ENCODE measurements around the gene TIMP2. TPM values are rescaled to one million over a fixed set of nuclear protein-coding genes. Genes with fewer than 3 reads are reported as not detected.

TIMP2 gene
- total RNA-seq, 2 experiments from 2014 or later, result 6.2 to 7.0 TPM

- Histone ChIP-seq H3K27me3 (ENCODE audit: control insufficient read depth in 1 of 2, insufficient read depth in 2 of 2, low read length in 2 of 2) (no peaks in the 10 kb centered on the region), H3K27ac (ENCODE audit: low read depth in 1 of 2, low read length in 2 of 2) (no peak overlapping the region), H3K4me3 (ENCODE audit: low read length) (no peak overlapping the region), H3K36me3 (ENCODE audit: insufficient read depth, low read length) (peaks cover 98% of the 10 kb centered on the region), H3K9me3 (ENCODE audit: control insufficient read depth in 1 of 2, insufficient read depth in 1 of 2, low read length in 2 of 2) (no peaks in the 10 kb centered on the region), H3K4me1 (ENCODE audit: insufficient read depth, low read length) (peaks cover 18% of the 10 kb centered on the region)
- peak overlapping the region; percentile 51 for H3K4me3 Mint-ChIP-seq
- intact Hi-C loops (cut with DNase I, micrococcal nuclease), result no loop called here
- peaks cover 67% of the 10 kb centered on the region for H3K4me1 Mint-ChIP-seq (ENCODE audit: low read depth)
- peak overlapping the region; percentile 91 for H3K27ac Mint-ChIP-seq
- no peaks in the 10 kb centered on the region for H3K9me3 Mint-ChIP-seq
- no peak for TF ChIP-seq CTCF (IDR thresholded peaks at IDR 0.05)
- ATAC-seq (ENCODE audit: poor library complexity) (no peak), DNase-seq (no peak)
- H3K27me3 Mint-ChIP-seq, result no peaks in the 10 kb centered on the region
- ChIA-PET POLR2A (no interaction called here), CTCF (no interaction called here)
- H3K36me3 Mint-ChIP-seq (ENCODE audit: low read depth), result peaks cover 99% of the 10 kb centered on the region
These were observed 98.8 kb downstream of the TIMP2 start for GRCh38 chr17:78826421-78826820.

- ChIA-PET CTCF (no interaction called here), POLR2A (no interaction called here)
- Mint-ChIP-seq H3K4me1 (ENCODE audit: low read depth) (peaks cover 71% of the 10 kb centered on the region), H3K36me3 (ENCODE audit: low read depth) (peaks cover 100% of the 10 kb centered on the region), H3K27me3 (no peaks in the 10 kb centered on the region), H3K4me3 (peak overlapping the region; percentile 16), H3K9me3 (no peaks in the 10 kb centered on the region), H3K27ac (peak overlapping the region; percentile 91)
- no peak for TF ChIP-seq CTCF (IDR thresholded peaks at IDR 0.05)
- DNase-seq (no peak), ATAC-seq (ENCODE audit: poor library complexity) (no peak)
- no peak overlapping the region for H3K4me3 ChIP-seq (ENCODE audit: low read length)
- H3K27ac ChIP-seq (ENCODE audit: low read depth in 1 of 2, low read length in 2 of 2), result no peak overlapping the region
- peaks cover 96% of the 10 kb centered on the region for H3K36me3 ChIP-seq (ENCODE audit: insufficient read depth, low read length)
- intact Hi-C loops (cut with DNase I, micrococcal nuclease), result no loop called here
- H3K27me3 ChIP-seq (ENCODE audit: control insufficient read depth in 1 of 2, insufficient read depth in 2 of 2, low read length in 2 of 2), result no peaks in the 10 kb centered on the region
- peaks cover 23% of the 10 kb centered on the region for H3K4me1 ChIP-seq (ENCODE audit: insufficient read depth, low read length)
- H3K9me3 ChIP-seq (ENCODE audit: control insufficient read depth in 1 of 2, insufficient read depth in 1 of 2, low read length in 2 of 2), result no peaks in the 10 kb centered on the region
These were observed 99.5 kb downstream of the TIMP2 start for GRCh38 chr17:78825696-78826095.

GRCh38 chr17:78824240-78824639 is 100.9 kb downstream of the TIMP2 start:
- intact Hi-C loops (cut with DNase I, micrococcal nuclease), result no loop called here
- Histone ChIP-seq H3K4me3 (ENCODE audit: low read length) (no peak overlapping the region), H3K9me3 (ENCODE audit: control insufficient read depth in 1 of 2, insufficient read depth in 1 of 2, low read length in 2 of 2) (no peaks in the 10 kb centered on the region), H3K27me3 (ENCODE audit: control insufficient read depth in 1 of 2, insufficient read depth in 2 of 2, low read length in 2 of 2) (no peaks in the 10 kb centered on the region), H3K4me1 (ENCODE audit: insufficient read depth, low read length) (peaks cover 37% of the 10 kb centered on the region), H3K36me3 (ENCODE audit: insufficient read depth, low read length) (peaks cover 96% of the 10 kb centered on the region), H3K27ac (ENCODE audit: low read depth in 1 of 2, low read length in 2 of 2) (no peak overlapping the region)
- Mint-ChIP-seq H3K4me3 (no peak overlapping the region), H3K9me3 (no peaks in the 10 kb centered on the region), H3K27me3 (no peaks in the 10 kb centered on the region), H3K36me3 (ENCODE audit: low read depth) (peaks cover 100% of the 10 kb centered on the region), H3K27ac (peak overlapping the region; percentile 91), H3K4me1 (ENCODE audit: low read depth) (peaks cover 71% of the 10 kb centered on the region)
- ATAC-seq (ENCODE audit: poor library complexity) (no peak), DNase-seq (no peak)
- TF ChIP-seq CTCF (IDR thresholded peaks at IDR 0.05), result no peak
- CTCF ChIA-PET, result interaction anchor here (0.6 kb wide), 1 partner anchor 24 kb away, joined by 3 read pairs; no protein-coding TSS in a partner anchor
- POLR2A ChIA-PET, result no interaction called here
